ENCODE data around the gene RNU1-2. TPM values are rescaled to one million over a fixed set of nuclear protein-coding genes. Genes with fewer than 3 reads are reported as not detected.
"Not testable (repeated sequence)": the region's sequence is repeated elsewhere in the genome, so short reads cannot be mapped to it uniquely, and the experiment has no call there.

The RNU1-2 gene
- total RNA-seq, 1 donor from 2014 or later, result 2,156 TPM

- intact Hi-C loops (cut with micrococcal nuclease), result loop anchor here (10.0 kb wide), 2 partner anchors 183 to 1073 kb away; no protein-coding TSS in a partner anchor
Observed at GRCh38 chr1:16907870-16908758, 12.3 kb downstream of the RNU1-2 start.

GRCh38 chr1:16911851-16912721, 16.3 kb downstream of the RNU1-2 start:
- intact Hi-C loops (cut with micrococcal nuclease), result loop anchor here (5.0 kb wide), 1 partner anchor 40 kb away; no protein-coding TSS in a partner anchor

- intact Hi-C loops (cut with micrococcal nuclease), result loop anchor here (1.0 to 5.0 kb wide), 4 partner anchors 7 to 142 kb away; partner anchors contain the start of gene SDHB
Observed at GRCh38 chr1:16912742-16913141, 17.0 kb downstream of the RNU1-2 start.

GRCh38 chr1:16913181-16913832, 17.5 kb downstream of the RNU1-2 start:
- intact Hi-C loops (cut with micrococcal nuclease), result loop anchor here (1.0 to 5.0 kb wide), 4 partner anchors 8 to 141 kb away; partner anchors contain the start of gene SDHB

GRCh38 chr1:16913833-16914662, 18.3 kb downstream of the RNU1-2 start:
- intact Hi-C loops (cut with micrococcal nuclease), result loop anchor here (1.0 to 5.0 kb wide), 5 partner anchors 9 to 140 kb away; partner anchors contain the start of gene SDHB

- intact Hi-C loops (cut with micrococcal nuclease), result loop anchor here (2.0 to 5.0 kb wide), 2 partner anchors 37 to 98 kb away; no protein-coding TSS in a partner anchor
Observed at GRCh38 chr1:16914928-16915626, 19.3 kb downstream of the RNU1-2 start.

- intact Hi-C loops (cut with micrococcal nuclease), result loop anchor here (2.0 kb wide), 1 partner anchor 97 kb away; no protein-coding TSS in a partner anchor
Observed at GRCh38 chr1:16915627-16915973, 19.8 kb downstream of the RNU1-2 start.

GRCh38 chr1:16916036-16916880, 20.5 kb downstream of the RNU1-2 start:
- intact Hi-C loops (cut with micrococcal nuclease), result not testable (repeated sequence)

GRCh38 chr1:16918371-16918770, 22.6 kb downstream of the RNU1-2 start:
- intact Hi-C loops (cut with micrococcal nuclease), result no loop called here

GRCh38 chr1:16918936-16919665, 23.3 kb downstream of the RNU1-2 start:
- intact Hi-C loops (cut with micrococcal nuclease), result not testable (repeated sequence)

GRCh38 chr1:16920951-16921350, 25.2 kb downstream of the RNU1-2 start:
- intact Hi-C loops (cut with micrococcal nuclease), result no loop called here

- intact Hi-C loops (cut with micrococcal nuclease), result no loop called here
Observed at GRCh38 chr1:16921391-16922185, 25.8 kb downstream of the RNU1-2 start, which contains the start of gene CROCC. CROCC (plus strand) TSS chr1:16921931; CDS start chr1:16922019, 88 bp downstream.

GRCh38 chr1:16922466-16922865, 26.7 kb downstream of the RNU1-2 start:
- intact Hi-C loops (cut with micrococcal nuclease), result no loop called here

GRCh38 chr1:16922885-16923431, 27.2 kb downstream of the RNU1-2 start:
- intact Hi-C loops (cut with micrococcal nuclease), result no loop called here

GRCh38 chr1:16924216-16924918, 28.6 kb downstream of the RNU1-2 start:
- intact Hi-C loops (cut with micrococcal nuclease), result no loop called here

GRCh38 chr1:16924919-16925477, 29.2 kb downstream of the RNU1-2 start:
- intact Hi-C loops (cut with micrococcal nuclease), result no loop called here
